ENCODE data around the gene PRSS35.
A peak's percentile ranks its signal among the peaks of the same experiment; 100 is the strongest.

PRSS35 gene

DNA sequence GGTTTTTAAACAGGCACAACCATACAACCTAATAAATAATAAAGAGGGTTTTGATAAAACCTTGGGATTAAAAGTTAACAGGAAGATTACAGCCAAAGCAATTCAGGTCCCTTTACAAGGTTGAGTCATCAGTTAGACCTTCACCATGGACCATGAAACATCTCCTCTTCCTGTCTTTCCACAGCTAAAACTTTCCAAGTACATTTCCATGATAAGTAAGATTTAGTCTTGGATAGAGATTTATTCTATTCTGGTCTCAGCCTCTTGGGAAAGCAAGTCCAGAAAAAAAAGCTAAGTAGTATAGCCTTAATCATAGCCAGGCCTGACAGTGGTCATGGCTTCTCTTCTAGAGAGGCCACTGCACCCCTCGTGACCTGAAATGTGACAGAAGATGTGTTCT, 2.9 kb upstream of the PRSS35 start:
- Histone ChIP-seq H3K27me3 (ENCODE audit: insufficient read depth, low read depth, severe bottlenecking) (no peaks in the 10 kb centered on the region), H3K27ac (no peak overlapping the region), H3K36me3 (no peaks in the 10 kb centered on the region), H3K9me3 (ENCODE audit: severe bottlenecking) (no peaks in the 10 kb centered on the region), H3K4me3 (ENCODE audit: low read depth, low read length) (no peak overlapping the region)
- DNase-seq = no peak
- TF ChIP-seq, protein P1, sequence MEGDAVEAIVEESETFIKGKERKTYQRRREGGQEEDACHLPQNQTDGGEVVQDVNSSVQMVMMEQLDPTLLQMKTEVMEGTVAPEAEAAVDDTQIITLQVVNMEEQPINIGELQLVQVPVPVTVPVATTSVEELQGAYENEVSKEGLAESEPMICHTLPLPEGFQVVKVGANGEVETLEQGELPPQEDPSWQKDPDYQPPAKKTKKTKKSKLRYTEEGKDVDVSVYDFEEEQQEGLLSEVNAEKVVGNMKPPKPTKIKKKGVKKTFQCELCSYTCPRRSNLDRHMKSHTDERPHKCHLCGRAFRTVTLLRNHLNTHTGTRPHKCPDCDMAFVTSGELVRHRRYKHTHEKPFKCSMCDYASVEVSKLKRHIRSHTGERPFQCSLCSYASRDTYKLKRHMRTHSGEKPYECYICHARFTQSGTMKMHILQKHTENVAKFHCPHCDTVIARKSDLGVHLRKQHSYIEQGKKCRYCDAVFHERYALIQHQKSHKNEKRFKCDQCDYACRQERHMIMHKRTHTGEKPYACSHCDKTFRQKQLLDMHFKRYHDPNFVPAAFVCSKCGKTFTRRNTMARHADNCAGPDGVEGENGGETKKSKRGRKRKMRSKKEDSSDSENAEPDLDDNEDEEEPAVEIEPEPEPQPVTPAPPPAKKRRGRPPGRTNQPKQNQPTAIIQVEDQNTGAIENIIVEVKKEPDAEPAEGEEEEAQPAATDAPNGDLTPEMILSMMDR (IDR thresholded peaks at IDR 0.05; ENCODE audit: low read depth, low read length) = no peak

- H3K4me3 ChIP-seq (ENCODE audit: low read depth, low read length) = no peak overlapping the region
- H3K27me3 ChIP-seq (ENCODE audit: insufficient read depth, low read depth, severe bottlenecking) = no peaks in the 10 kb centered on the region
- TF ChIP-seq, protein P1 (IDR thresholded peaks at IDR 0.05; ENCODE audit: low read depth, low read length) = no peak
- H3K27ac ChIP-seq = no peak overlapping the region
- H3K9me3 ChIP-seq (ENCODE audit: severe bottlenecking) = no peaks in the 10 kb centered on the region
- DNase-seq = no peak
- no peaks in the 10 kb centered on the region for H3K36me3 ChIP-seq
These were observed 1.5 kb upstream of the PRSS35 start for GRCh38 chr6:83510791-83511190.

GRCh38 chr6:83511266-83511665, 1.1 kb upstream of the PRSS35 start:
- DNase-seq = no peak
- H3K4me3 ChIP-seq (ENCODE audit: low read depth, low read length) = no peak overlapping the region
- no peak overlapping the region for H3K27ac ChIP-seq
- TF ChIP-seq, protein P1 (IDR thresholded peaks at IDR 0.05; ENCODE audit: low read depth, low read length) = no peak
- no peaks in the 10 kb centered on the region for H3K9me3 ChIP-seq (ENCODE audit: severe bottlenecking)
- H3K27me3 ChIP-seq (ENCODE audit: insufficient read depth, low read depth, severe bottlenecking) = no peaks in the 10 kb centered on the region
- H3K36me3 ChIP-seq = no peaks in the 10 kb centered on the region

GRCh38 chr6:83514466-83514865, 2.1 kb downstream of the PRSS35 start:
- no peak overlapping the region for H3K27ac ChIP-seq
- DNase-seq = no peak

DNA sequence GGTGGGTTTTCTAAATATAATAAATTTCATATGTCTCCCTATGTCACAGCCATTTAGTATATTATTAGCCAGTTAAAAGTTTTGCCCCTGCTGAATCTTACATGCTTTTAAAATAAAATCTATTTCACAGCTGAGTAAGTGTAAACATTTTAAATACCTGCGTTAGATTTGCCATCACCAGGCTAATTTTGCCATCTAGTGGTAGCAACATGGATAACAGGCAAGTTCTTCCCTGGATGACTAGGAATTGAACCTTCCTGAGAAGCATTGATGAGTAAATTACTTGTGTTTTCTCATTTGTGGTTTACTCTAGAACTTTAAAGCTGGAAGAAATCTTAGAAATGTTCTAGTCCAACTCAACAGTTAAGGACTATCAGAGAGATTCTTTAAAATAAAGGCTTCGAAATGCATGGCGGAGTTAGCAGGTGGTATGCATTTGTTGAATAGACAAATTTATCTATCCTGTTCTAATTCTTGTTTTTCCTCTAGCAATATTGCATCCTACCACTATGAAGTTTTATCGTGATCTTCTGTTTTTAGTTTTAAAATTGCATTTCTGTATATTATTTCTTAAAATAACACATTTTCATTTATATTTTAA, 2.6 kb downstream of the PRSS35 start:
- DNase-seq = peak; percentile 26
- Histone ChIP-seq H3K9me3 (ENCODE audit: severe bottlenecking) (no peaks in the 10 kb centered on the region), H3K36me3 (no peaks in the 10 kb centered on the region), H3K27ac (no peak overlapping the region), H3K27me3 (ENCODE audit: insufficient read depth, low read depth, severe bottlenecking) (no peaks in the 10 kb centered on the region), H3K4me3 (ENCODE audit: low read depth, low read length) (no peak overlapping the region)
- TF ChIP-seq, protein P1 (IDR thresholded peaks at IDR 0.05; ENCODE audit: low read depth, low read length) = peak; percentile 60

More at GRCh38 chr6:83514466-83514865, 2.1 kb downstream of the PRSS35 start:
- Histone ChIP-seq H3K9me3 (ENCODE audit: severe bottlenecking) (no peaks in the 10 kb centered on the region), H3K36me3 (no peaks in the 10 kb centered on the region), H3K4me3 (ENCODE audit: low read depth, low read length) (no peak overlapping the region), H3K27me3 (ENCODE audit: insufficient read depth, low read depth, severe bottlenecking) (no peaks in the 10 kb centered on the region)
- TF ChIP-seq, protein P1 (IDR thresholded peaks at IDR 0.05; ENCODE audit: low read depth, low read length) = no peak

DNA sequence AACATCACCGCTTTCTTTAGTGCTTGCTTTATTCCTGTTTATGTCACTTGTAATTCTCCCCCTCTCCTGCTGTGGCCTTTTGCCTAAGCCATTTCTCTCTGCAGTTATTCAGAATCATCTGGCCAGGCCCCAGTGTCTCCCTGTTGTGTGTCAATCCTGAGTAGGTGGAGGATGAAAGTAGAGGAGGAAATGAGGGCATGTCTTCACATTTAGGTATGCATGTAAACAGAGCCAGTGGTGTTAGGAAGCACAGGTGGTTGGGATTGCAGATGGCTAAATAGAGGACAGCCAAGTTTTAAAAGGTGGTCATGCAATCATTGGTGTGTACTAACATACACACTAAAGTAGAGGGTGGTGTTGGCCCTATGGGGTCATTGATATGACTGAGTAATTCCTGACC, 5.2 kb downstream of the PRSS35 start:
- no peak for DNase-seq
- Histone ChIP-seq H3K9me3 (ENCODE audit: severe bottlenecking) (no peaks in the 10 kb centered on the region), H3K27me3 (ENCODE audit: insufficient read depth, low read depth, severe bottlenecking) (no peaks in the 10 kb centered on the region), H3K4me3 (ENCODE audit: low read depth, low read length) (no peak overlapping the region), H3K36me3 (no peaks in the 10 kb centered on the region), H3K27ac (no peak overlapping the region)
- TF ChIP-seq, protein P1 (IDR thresholded peaks at IDR 0.05; ENCODE audit: low read depth, low read length) = no peak
